Peyer's patch (tissue), 4 donors: ENCODE data around the gene PHRF1. TPM values are rescaled to one million over a fixed set of nuclear protein-coding genes. Genes with fewer than 3 reads are reported as not detected.

Source experiments
- DNase-seq, 3 donors: peaks; one replicate each; pipeline ENCODE4 v3.0.0-alpha.2; 2017 to 2019
- H3K27ac ChIP-seq, 4 donors: fragments of 200-600 bp; sonication (generic); one replicate each; pipeline ENCODE4 v1.5.1; 2016 to 2019
- H3K27me3 ChIP-seq, 2 donors: fragments of 200-600 bp; sonication (generic); one replicate each; pipeline ENCODE4 v1.5.1; 2019
- H3K36me3 ChIP-seq, 3 donors: fragments of 200-600 bp; sonication (generic); one replicate each; pipeline ENCODE4 v1.5.1; 2016 to 2019
- H3K4me1 ChIP-seq, 4 donors: fragments of 200-600 bp; sonication (generic); one replicate each; pipeline ENCODE4 v1.5.1; 2016 to 2019
- H3K4me3 ChIP-seq, 4 donors: fragments of 200-600 bp; sonication (generic); 1 replicate in 3 of 4; 2 replicates in 1 of 4; pipeline ENCODE4 v1.5.1; 2016 to 2019; ENCODE audit warnings: mild to moderate bottlenecking in 1 of 4
- H3K9me3 ChIP-seq, 4 donors: fragments of 200-600 bp; sonication (generic); one replicate each; pipeline ENCODE4 v1.5.1; 2016 to 2019; ENCODE audit warnings: mild to moderate bottlenecking in 1 of 4
- POLR2A ChIP-seq, 2 donors: fragments of 450-650 bp; IDR thresholded peaks; one replicate each; pipeline ENCODE4 v1.5.1; 2017; ENCODE audit warnings: antibody characterized with exemption in 2 of 2, mild to moderate bottlenecking in 2 of 2, moderate library complexity in 2 of 2
- total RNA-seq, 4 donors: library from RNA; depleted of rRNA; stranded (reverse); fragments of >200 nt; gene quantifications; one replicate each; pipeline ENCODE4 v1.1.0, GENCODE V29; 2016
- TF ChIP-seq, protein P1 (sequence below), 6 experiments: fragments of 450-650 bp in 4 of 6; fragments of 200-600 bp in 2 of 6; sonication (generic) in 1 of 6; IDR thresholded peaks; one replicate each; pipeline ENCODE4 v1.5.1; 2017 to 2019; ENCODE audit warnings: antibody characterized with exemption in 6 of 6, mild to moderate bottlenecking in 3 of 6, moderate library complexity in 1 of 6

The PHRF1 gene
- total RNA-seq, 4 donors from 2014 or later, result 48.4 to 88.0 (median 57.8) TPM

DNA sequence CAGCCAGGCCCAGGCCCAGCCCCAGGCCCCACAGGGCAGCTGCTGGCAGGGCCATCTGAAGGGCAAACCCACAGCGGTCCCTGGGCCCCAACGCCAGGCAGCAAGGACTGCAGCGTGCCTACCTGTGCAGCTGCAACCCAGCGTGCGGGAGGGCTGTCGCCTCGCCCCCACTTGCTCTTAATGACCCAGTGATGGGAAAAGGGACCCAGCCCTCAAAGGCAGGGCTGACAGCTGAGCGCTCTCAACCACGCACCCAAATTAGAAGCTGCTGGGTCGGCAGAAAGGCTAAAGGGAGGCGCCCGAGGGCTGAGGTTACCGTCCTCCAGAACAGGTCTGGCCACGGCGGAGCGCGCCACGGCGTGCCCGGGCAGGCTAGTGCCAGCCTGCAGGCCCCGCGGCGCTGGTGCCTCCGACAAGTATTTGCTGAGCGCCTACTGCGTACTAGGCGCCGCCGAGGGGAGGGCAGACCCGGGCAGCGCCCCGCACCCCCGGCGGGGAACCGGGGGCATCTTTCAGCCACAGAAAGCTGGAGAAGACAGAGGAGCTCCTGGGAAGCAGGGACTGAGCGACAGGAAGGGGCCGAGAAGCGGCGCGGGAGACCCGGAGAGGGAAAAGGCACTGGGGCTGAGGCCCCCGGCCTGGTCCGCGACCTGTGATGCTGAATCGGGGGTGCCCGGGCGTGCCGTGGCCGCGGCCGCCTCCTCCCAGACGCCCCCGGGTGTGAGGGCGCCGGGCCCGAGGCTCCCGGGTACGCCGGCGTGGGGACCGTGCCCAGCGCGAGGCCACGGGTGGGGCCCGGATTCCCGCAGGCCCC lies 41.7 kb upstream of the PHRF1 start:
- no peaks in the 10 kb centered on the region for H3K9me3 ChIP-seq
- H3K36me3 ChIP-seq, result peaks cover 0 to 26% (median 0%) of the 10 kb centered on the region in 3 donors
- H3K4me1 ChIP-seq, result peaks cover 0 to 33% (median 26%) of the 10 kb centered on the region in 4 donors
- no peak for TF ChIP-seq POLR2A (IDR thresholded peaks at IDR 0.05)
- TF ChIP-seq, protein P1, sequence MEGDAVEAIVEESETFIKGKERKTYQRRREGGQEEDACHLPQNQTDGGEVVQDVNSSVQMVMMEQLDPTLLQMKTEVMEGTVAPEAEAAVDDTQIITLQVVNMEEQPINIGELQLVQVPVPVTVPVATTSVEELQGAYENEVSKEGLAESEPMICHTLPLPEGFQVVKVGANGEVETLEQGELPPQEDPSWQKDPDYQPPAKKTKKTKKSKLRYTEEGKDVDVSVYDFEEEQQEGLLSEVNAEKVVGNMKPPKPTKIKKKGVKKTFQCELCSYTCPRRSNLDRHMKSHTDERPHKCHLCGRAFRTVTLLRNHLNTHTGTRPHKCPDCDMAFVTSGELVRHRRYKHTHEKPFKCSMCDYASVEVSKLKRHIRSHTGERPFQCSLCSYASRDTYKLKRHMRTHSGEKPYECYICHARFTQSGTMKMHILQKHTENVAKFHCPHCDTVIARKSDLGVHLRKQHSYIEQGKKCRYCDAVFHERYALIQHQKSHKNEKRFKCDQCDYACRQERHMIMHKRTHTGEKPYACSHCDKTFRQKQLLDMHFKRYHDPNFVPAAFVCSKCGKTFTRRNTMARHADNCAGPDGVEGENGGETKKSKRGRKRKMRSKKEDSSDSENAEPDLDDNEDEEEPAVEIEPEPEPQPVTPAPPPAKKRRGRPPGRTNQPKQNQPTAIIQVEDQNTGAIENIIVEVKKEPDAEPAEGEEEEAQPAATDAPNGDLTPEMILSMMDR (IDR thresholded peaks at IDR 0.05), result peak in 1 of 6 experiments; percentile 23
- H3K27me3 ChIP-seq, result no peaks in the 10 kb centered on the region
- peak overlapping the region; percentile 56 to 93 (median 70) for H3K4me3 ChIP-seq
- peak in 2 of 3 donors; percentile 59 to 71 for DNase-seq
- peak overlapping the region; percentile 64 to 98 (median 74) for H3K27ac ChIP-seq

DNA sequence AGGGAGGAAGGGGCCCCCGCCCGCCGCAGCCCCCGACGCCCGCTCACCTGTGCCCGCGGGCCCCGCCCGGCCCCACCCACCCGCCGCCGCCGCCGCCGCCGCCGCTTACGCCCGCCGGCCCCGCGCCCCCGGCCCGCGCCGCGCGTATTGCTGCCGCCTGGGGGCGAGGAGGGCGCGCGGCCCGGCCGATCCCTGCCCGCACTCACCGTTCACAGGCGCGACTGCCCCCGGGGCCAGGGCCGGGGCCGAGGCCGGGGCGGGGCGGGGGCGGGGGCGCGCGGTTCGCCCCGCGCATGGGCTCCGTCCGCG lies 41.1 kb upstream of the PHRF1 start:
- DNase-seq, result no peak
- peaks cover 0 to 33% (median 26%) of the 10 kb centered on the region in 4 donors for H3K4me1 ChIP-seq
- H3K4me3 ChIP-seq, result peak overlapping the region; percentile 56 to 93 (median 70)
- H3K36me3 ChIP-seq, result peaks cover 0 to 26% (median 0%) of the 10 kb centered on the region in 3 donors
- no peaks in the 10 kb centered on the region for H3K27me3 ChIP-seq
- peak overlapping the region; percentile 64 to 98 (median 74) for H3K27ac ChIP-seq
- no peak for TF ChIP-seq POLR2A (IDR thresholded peaks at IDR 0.05)
- TF ChIP-seq, protein P1 (IDR thresholded peaks at IDR 0.05), result peak in 1 of 6 experiments; percentile 15
- H3K9me3 ChIP-seq, result no peaks in the 10 kb centered on the region

DNA sequence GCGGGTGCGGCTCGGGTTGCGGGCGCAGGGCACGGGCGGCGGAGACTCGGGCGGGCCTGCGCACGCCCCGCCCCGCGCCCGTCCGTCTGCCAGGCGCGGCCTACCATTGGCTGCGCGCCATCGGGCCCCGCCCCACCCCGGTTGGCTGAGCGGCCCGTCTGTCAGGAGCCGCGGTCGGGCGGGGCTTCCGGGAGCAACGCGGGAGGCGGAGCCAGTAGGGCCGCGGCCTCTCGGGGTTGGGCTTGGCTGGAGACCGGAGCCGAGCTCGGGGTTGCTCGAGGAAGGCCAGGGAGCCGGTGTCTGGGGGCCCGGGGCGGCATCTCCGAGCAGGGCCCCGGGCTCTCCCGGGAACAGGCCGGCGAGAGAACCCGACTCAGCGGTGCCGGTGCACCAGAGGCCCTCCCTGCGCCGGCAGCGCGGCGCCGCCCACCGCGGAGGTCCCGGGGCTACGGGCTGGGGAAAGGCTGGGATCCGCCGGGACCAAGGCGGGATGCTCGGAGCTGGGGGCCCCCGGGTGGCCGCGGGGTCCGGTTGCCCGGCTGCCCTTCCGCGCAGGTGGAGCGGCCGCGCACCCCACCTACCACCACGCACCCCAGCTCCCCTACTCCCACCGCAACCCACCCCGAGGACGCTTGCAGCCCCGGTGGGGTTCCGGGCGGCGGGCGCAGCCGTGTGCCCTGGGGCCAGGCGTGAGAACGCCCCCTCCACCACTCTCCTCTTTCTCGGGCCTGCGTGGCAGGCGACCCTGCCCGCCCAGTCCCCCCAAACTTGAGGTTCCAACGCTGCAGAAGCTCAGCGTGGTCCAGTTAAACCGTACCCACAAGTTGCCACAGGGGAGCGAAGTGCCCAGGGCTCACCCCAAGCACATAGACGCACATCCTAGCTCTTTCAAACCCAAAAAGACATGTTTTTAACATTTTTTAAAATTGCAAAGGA lies 40.5 kb upstream of the PHRF1 start, which contains the start of gene HRAS:
TSS of gene HRAS (minus strand) at position 58 of the 936 bp plus-strand sequence.
- TF ChIP-seq POLR2A (IDR thresholded peaks at IDR 0.05), result peak; percentile 60 to 80
- TF ChIP-seq, protein P1 (IDR thresholded peaks at IDR 0.05), result peak in 1 of 6 experiments; percentile 2
- Histone ChIP-seq H3K27ac (peak within 1 kb of the TSS; percentile 81 to 98 (median 86)), H3K9me3 (no peaks in the 10 kb centered on the region), H3K4me1 (peaks cover 0 to 33% (median 26%) of the 10 kb centered on the region in 4 donors), H3K36me3 (peaks cover 0 to 26% (median 0%) of the 10 kb centered on the region in 3 donors), H3K27me3 (no peaks in the 10 kb centered on the region), H3K4me3 (peak within 1 kb of the TSS; percentile 56 to 93 (median 70))
- DNase-seq, result peak; percentile 97

DNA sequence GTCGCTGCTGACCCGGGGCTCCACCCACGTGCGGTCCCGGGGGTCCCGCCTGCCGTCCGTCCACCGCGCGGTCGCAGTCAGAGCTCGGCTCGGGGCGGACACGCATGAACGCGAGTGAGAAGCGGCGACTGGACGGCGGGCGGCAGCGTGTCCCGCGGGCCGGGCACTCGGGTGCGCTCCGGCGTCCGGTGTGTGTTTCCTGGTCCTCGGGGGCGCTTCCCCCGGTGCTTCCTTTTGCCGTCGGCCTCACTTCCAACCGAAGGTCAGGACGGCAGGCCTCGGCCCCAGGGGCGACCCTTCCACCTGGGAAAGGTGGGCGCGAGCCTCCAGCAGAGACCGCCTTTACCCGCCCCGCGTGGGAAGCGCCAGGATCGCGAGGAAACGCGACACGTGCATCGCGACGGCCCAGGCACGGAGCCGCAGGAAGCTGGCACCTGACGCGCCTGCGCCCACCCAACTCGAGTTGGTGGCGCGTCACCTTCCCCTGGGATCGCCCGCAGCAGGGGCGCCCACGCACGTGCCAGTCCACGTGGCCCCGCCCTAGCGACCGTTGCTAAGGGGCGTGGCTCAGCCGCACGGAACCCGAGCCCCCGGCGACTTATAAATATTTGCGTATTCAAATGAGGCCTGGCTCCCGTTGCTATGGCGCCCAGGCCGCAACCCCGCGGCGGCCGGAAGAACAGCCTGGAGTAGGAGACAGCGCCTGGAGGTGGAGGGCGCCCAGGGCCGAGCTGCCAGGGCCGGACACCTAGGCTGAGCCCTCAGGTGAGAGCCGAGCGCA lies 39.2 kb upstream of the PHRF1 start, which contains the start of gene LRRC56:
TSS of gene LRRC56 (plus strand) at position 687 of the 781 bp plus-strand sequence. CDS start 3,158 bp downstream, outside the sequence.
- Histone ChIP-seq H3K9me3 (no peaks in the 10 kb centered on the region), H3K4me1 (peaks cover 0 to 33% (median 26%) of the 10 kb centered on the region in 4 donors), H3K27ac (peak within 1 kb of the TSS; percentile 44 to 98 (median 86)), H3K27me3 (no peaks in the 10 kb centered on the region), H3K4me3 (peak within 1 kb of the TSS; percentile 56 to 93 (median 70)), H3K36me3 (peaks cover 0 to 16% (median 0%) of the 10 kb centered on the region in 3 donors)
- TF ChIP-seq, protein P1 (IDR thresholded peaks at IDR 0.05), result peak in 1 of 6 experiments; percentile 5
- TF ChIP-seq POLR2A (IDR thresholded peaks at IDR 0.05), result peak in 1 of 2 donors; percentile 10
- peak; percentile 90 to 98 (median 98) for DNase-seq
